Neural cell (in vitro differentiated cells): ENCODE results near the gene FAM20C.

Source experiments
- EZH2 ChIP-seq: fragments of 200-600, 300-800 bp; shearing (Covaris generic), sonication (generic); IDR thresholded peaks from 2 replicates; pipeline ENCODE4 v1.6.1; 2014; ENCODE audit warnings: antibody characterized with exemption, low read length, borderline replicate concordance, mild to moderate bottlenecking; ENCODE audit not compliant: insufficient read depth, poor library complexity, severe bottlenecking
- POLR2AphosphoS5 ChIP-seq: IDR thresholded peaks from 2 replicates; pipeline ENCODE4 v1.6.1; 2012
- RAD21 ChIP-seq: fragments of 450-650 bp; conservative IDR thresholded peaks from 2 replicates; pipeline ENCODE4 v1.6.1; 2014; ENCODE audit warnings: antibody characterized with exemption, mild to moderate bottlenecking, moderate library complexity
- SMC3 ChIP-seq: fragments of 450-650 bp; conservative IDR thresholded peaks from 2 replicates; pipeline ENCODE4 v1.6.1; 2014; ENCODE audit warnings: antibody characterized with exemption, mild to moderate bottlenecking, moderate library complexity; ENCODE audit not compliant: poor library complexity
- TAF1 ChIP-seq: IDR thresholded peaks from 2 replicates; pipeline ENCODE4 v1.6.1; 2012; ENCODE audit warnings: low read depth
- TF ChIP-seq, protein P1 (sequence below): fragments of 450-650 bp; IDR thresholded peaks from 2 replicates; pipeline ENCODE4 v1.5.1; 2014; ENCODE audit warnings: antibody characterized with exemption, mild to moderate bottlenecking, moderate library complexity; ENCODE audit not compliant: poor library complexity, severe bottlenecking
- TF ChIP-seq, protein P2 (sequence below): IDR thresholded peaks from 2 replicates; pipeline ENCODE4 v1.6.1; 2012; ENCODE audit warnings: borderline replicate concordance

DNA sequence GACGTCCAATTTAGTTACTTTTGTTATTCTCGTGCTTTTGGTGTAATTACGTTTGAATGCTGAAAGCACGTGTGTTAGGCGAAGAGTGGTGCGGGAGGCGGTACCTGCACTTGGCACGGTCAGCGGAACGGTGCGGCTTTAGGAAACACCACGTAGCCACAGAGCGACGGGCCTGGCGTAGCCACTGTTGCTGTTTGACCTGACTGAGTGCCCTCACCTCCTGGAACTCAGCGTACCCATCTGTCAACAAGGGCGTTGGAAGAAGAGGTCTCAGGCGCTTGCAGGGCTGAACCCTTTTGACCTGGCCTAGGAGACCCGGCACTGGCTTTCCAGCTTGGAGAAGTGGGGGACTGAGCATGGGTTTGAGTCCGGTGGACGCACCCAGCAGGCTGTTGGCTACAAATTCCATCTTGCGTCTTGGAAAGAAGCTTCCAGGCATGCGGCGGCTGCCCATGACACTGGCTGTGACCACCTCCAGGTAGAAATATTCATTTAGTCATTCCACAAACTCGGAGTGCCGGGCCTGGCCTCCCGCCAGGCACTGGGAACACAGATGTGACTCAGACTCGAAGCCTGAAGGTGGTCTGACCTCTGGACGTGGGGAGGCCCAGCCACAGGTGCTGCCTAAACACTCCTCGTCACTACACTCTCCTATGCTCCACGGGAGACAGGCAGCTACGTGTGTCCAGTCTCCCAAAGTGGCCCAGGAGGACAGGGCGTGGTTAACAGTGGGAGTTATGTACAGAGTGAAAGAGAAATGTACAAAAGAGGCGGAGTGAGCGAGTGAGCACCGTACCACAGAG is 22.2 kb downstream of the FAM20C start:
- TF ChIP-seq, protein P1, sequence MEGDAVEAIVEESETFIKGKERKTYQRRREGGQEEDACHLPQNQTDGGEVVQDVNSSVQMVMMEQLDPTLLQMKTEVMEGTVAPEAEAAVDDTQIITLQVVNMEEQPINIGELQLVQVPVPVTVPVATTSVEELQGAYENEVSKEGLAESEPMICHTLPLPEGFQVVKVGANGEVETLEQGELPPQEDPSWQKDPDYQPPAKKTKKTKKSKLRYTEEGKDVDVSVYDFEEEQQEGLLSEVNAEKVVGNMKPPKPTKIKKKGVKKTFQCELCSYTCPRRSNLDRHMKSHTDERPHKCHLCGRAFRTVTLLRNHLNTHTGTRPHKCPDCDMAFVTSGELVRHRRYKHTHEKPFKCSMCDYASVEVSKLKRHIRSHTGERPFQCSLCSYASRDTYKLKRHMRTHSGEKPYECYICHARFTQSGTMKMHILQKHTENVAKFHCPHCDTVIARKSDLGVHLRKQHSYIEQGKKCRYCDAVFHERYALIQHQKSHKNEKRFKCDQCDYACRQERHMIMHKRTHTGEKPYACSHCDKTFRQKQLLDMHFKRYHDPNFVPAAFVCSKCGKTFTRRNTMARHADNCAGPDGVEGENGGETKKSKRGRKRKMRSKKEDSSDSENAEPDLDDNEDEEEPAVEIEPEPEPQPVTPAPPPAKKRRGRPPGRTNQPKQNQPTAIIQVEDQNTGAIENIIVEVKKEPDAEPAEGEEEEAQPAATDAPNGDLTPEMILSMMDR, result no peak
- TF ChIP-seq SMC3 (no peak), RAD21 (no peak), TAF1 (no peak), EZH2 (no peak), POLR2AphosphoS5 (no peak)
- TF ChIP-seq, protein P2, sequence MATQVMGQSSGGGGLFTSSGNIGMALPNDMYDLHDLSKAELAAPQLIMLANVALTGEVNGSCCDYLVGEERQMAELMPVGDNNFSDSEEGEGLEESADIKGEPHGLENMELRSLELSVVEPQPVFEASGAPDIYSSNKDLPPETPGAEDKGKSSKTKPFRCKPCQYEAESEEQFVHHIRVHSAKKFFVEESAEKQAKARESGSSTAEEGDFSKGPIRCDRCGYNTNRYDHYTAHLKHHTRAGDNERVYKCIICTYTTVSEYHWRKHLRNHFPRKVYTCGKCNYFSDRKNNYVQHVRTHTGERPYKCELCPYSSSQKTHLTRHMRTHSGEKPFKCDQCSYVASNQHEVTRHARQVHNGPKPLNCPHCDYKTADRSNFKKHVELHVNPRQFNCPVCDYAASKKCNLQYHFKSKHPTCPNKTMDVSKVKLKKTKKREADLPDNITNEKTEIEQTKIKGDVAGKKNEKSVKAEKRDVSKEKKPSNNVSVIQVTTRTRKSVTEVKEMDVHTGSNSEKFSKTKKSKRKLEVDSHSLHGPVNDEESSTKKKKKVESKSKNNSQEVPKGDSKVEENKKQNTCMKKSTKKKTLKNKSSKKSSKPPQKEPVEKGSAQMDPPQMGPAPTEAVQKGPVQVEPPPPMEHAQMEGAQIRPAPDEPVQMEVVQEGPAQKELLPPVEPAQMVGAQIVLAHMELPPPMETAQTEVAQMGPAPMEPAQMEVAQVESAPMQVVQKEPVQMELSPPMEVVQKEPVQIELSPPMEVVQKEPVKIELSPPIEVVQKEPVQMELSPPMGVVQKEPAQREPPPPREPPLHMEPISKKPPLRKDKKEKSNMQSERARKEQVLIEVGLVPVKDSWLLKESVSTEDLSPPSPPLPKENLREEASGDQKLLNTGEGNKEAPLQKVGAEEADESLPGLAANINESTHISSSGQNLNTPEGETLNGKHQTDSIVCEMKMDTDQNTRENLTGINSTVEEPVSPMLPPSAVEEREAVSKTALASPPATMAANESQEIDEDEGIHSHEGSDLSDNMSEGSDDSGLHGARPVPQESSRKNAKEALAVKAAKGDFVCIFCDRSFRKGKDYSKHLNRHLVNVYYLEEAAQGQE, result no peak
